GM21619 (cell line): ENCODE data around the gene FHL1.
"Not testable (repeated sequence)": the region's sequence is repeated elsewhere in the genome, so short reads cannot be mapped to it uniquely, and the experiment has no call there.

Source experiments
- ATAC-seq: cut with Tn5 transposase; IDR thresholded peaks from one replicate; pipeline ENCODE4 v1.9.1; 2021; ENCODE audit not compliant: unreplicated experiment

Gene FHL1

GRCh38 chrX:136207546-136207945 is 60.2 kb downstream of the FHL1 start:
- ATAC-seq, result no peak

- no peak for ATAC-seq
Observed at GRCh38 chrX:136209016-136209738, 61.8 kb downstream of the FHL1 start.

GRCh38 chrX:136209751-136210150 is 62.4 kb downstream of the FHL1 start:
- ATAC-seq, result no peak

GRCh38 chrX:136210243-136210642 is 62.9 kb downstream of the FHL1 start:
- no peak for ATAC-seq

GRCh38 chrX:136210806-136211205 is 63.5 kb downstream of the FHL1 start:
- no peak for ATAC-seq

GRCh38 chrX:136211766-136212556 is 64.6 kb downstream of the FHL1 start:
- ATAC-seq, result no peak

- ATAC-seq, result no peak
Observed at GRCh38 chrX:136212557-136213111, 65.3 kb downstream of the FHL1 start.

- no peak for ATAC-seq
Observed at GRCh38 chrX:136214551-136214950, 67.2 kb downstream of the FHL1 start.

- ATAC-seq, result no peak
Observed at GRCh38 chrX:136215559-136215958, 68.2 kb downstream of the FHL1 start.

GRCh38 chrX:136219893-136220292 is 72.6 kb downstream of the FHL1 start:
- no peak for ATAC-seq

GRCh38 chrX:136220540-136220939 is 73.2 kb downstream of the FHL1 start:
- ATAC-seq, result no peak

GRCh38 chrX:136220951-136221350 is 73.6 kb downstream of the FHL1 start:
- ATAC-seq, result no peak

GRCh38 chrX:136221851-136222513 is 74.6 kb downstream of the FHL1 start:
- ATAC-seq, result no peak

- no peak for ATAC-seq
Observed at GRCh38 chrX:136227074-136227473, 79.7 kb downstream of the FHL1 start.

GRCh38 chrX:136227948-136228838 is 80.9 kb downstream of the FHL1 start:
- peak; percentile 65 for ATAC-seq

- peak; percentile 63 for ATAC-seq
Observed at GRCh38 chrX:136228839-136229207, 81.5 kb downstream of the FHL1 start.

GRCh38 chrX:136237074-136237473 is 89.7 kb downstream of the FHL1 start:
- no peak for ATAC-seq

- not testable (repeated sequence) for ATAC-seq
Observed at GRCh38 chrX:136237849-136238248, 90.5 kb downstream of the FHL1 start.

- ATAC-seq, result no peak
Observed at GRCh38 chrX:136246201-136246600, 98.9 kb downstream of the FHL1 start.

- ATAC-seq, result peak; percentile 39
Observed at GRCh38 chrX:136250191-136251040, 103.1 kb downstream of the FHL1 start.
